CD8-positive, alpha-beta memory T cell (primary cell): ENCODE data around the gene CCT3. TPM values are rescaled to one million over a fixed set of nuclear protein-coding genes. Genes with fewer than 3 reads are reported as not detected.

Source experiments
- CTCF ChIA-PET: fragments of 350-600 bp; sonication (Branson Sonifier 250); formaldehyde crosslinking; loops from one replicate; lab custom pipeline; 2021; ENCODE audit warnings: antibody characterized with exemption; lab: Charles Lee
- POLR2A ChIA-PET: fragments of 350-600 bp; sonication (Branson Sonifier 250); formaldehyde crosslinking; loops from one replicate; lab custom pipeline; 2021; ENCODE audit warnings: antibody characterized with exemption; lab: Charles Lee
- DNase-seq, 5 donors: peaks; one replicate each; pipeline versions ENCODE4 v3.0.0 to v3.0.0-alpha.2; 2020 to 2022; ENCODE audit warnings: mixed read lengths in 1 of 5
- H3K27ac ChIP-seq: one replicate; pipeline ENCODE4 v1.7.0; 2013; ENCODE audit warnings: low read depth, mild to moderate bottlenecking, low read length, moderate library complexity
- H3K27me3 ChIP-seq: 2 replicates; pipeline ENCODE4 v1.7.0; 2013; ENCODE audit warnings: low read length, mild to moderate bottlenecking; ENCODE audit not compliant: insufficient read depth, poor library complexity, severe bottlenecking
- H3K36me3 ChIP-seq: 2 replicates; pipeline ENCODE4 v1.7.0; 2013; ENCODE audit warnings: mild to moderate bottlenecking, low read length, moderate library complexity; ENCODE audit not compliant: insufficient read depth
- H3K4me1 ChIP-seq: 2 replicates; pipeline ENCODE4 v1.7.0; 2013; ENCODE audit warnings: mild to moderate bottlenecking, low read length, moderate library complexity; ENCODE audit not compliant: insufficient read depth
- H3K4me3 ChIP-seq: 2 replicates; pipeline ENCODE4 v1.7.0; 2013; ENCODE audit warnings: mild to moderate bottlenecking, low read length
- H3K9me3 ChIP-seq: 2 replicates; pipeline ENCODE4 v1.7.0; 2013; ENCODE audit warnings: mild to moderate bottlenecking, low read length
- H3K27ac Mint-ChIP-seq, 8 donors: one replicate each; pipeline ENCODE4 v1.8.0; 2020 to 2021; ENCODE audit warnings: mixed read lengths in 8 of 8, mild to moderate bottlenecking in 6 of 8, inconsistent platforms in 3 of 8, moderate library complexity in 3 of 8
- H3K27me3 Mint-ChIP-seq, 2 donors: one replicate each; pipeline ENCODE4 v1.8.0; 2020 to 2021; ENCODE audit warnings: mixed read lengths in 2 of 2, mild to moderate bottlenecking in 1 of 2, moderate library complexity in 1 of 2
- H3K36me3 Mint-ChIP-seq, 3 donors: one replicate each; pipeline ENCODE4 v1.8.0; 2020 to 2021; ENCODE audit warnings: mixed read lengths in 3 of 3, inconsistent platforms in 1 of 3, mild to moderate bottlenecking in 1 of 3
- H3K4me1 Mint-ChIP-seq, 3 donors: one replicate each; pipeline ENCODE4 v1.8.0; 2020 to 2021; ENCODE audit warnings: mixed read lengths in 3 of 3, inconsistent platforms in 1 of 3, mild to moderate bottlenecking in 1 of 3
- H3K4me3 Mint-ChIP-seq, 7 donors: one replicate each; pipeline ENCODE4 v1.8.0; 2020 to 2021; ENCODE audit warnings: mixed read lengths in 7 of 7, mild to moderate bottlenecking in 6 of 7, moderate library complexity in 4 of 7, inconsistent platforms in 2 of 7
- H3K9me3 Mint-ChIP-seq, 5 donors: one replicate each; pipeline ENCODE4 v1.8.0; 2020 to 2022; ENCODE audit warnings: mixed read lengths in 5 of 5, mild to moderate bottlenecking in 3 of 5, moderate library complexity in 2 of 5, inconsistent platforms in 1 of 5
- polyA plus RNA-seq: library from polyadenylated mRNA; unstranded; fragments of 300-500 nt; fragmentation: Illumina TruSeq; gene quantifications from one replicate; pipeline ENCODE4 v1.2.3, GENCODE V29; 2021
- total RNA-seq, 2 experiments: library from RNA; stranded (reverse); gene quantifications; one replicate each; pipeline ENCODE4 v1.2.3, GENCODE V29; 2021

The CCT3 gene
- total and polyA plus RNA-seq, 3 experiments from 2014 or later: 199 to 528 (median 526) TPM

- ChIA-PET CTCF (no interaction called here), POLR2A (interaction anchor here (0.8 kb wide), 1 partner anchor 12 kb away, joined by 5 read pairs; the partner anchor contains the start of gene SMG5)
- Histone ChIP-seq H3K4me1 (no peaks in the 10 kb centered on the region), H3K27me3 (no peaks in the 10 kb centered on the region), H3K36me3 (peaks cover 65% of the 10 kb centered on the region), H3K27ac (no peak overlapping the region), H3K9me3 (no peaks in the 10 kb centered on the region), H3K4me3 (no peak overlapping the region)
- no peaks in the 10 kb centered on the region for H3K4me1 Mint-ChIP-seq
- H3K27ac Mint-ChIP-seq: peak overlapping the region in 1 of 8 donors; percentile 8
- peaks cover 10 to 89% (median 38%) of the 10 kb centered on the region in 3 donors for H3K36me3 Mint-ChIP-seq
- no peaks in the 10 kb centered on the region for H3K9me3 Mint-ChIP-seq
- H3K27me3 Mint-ChIP-seq: no peaks in the 10 kb centered on the region
- DNase-seq: no peak
- no peak overlapping the region for H3K4me3 Mint-ChIP-seq
These were observed 67.8 kb downstream of the CCT3 start for GRCh38 chr1:156270314-156270713.

- peaks cover 14 to 87% (median 35%) of the 10 kb centered on the region in 3 donors for H3K36me3 Mint-ChIP-seq
These were observed 69.8 kb downstream of the CCT3 start for GRCh38 chr1:156268336-156268735.

GRCh38 chr1:156266051-156266450 is 72.0 kb downstream of the CCT3 start:
- no peak overlapping the region for H3K4me3 Mint-ChIP-seq
- peaks cover 12 to 80% (median 31%) of the 10 kb centered on the region in 3 donors for H3K36me3 Mint-ChIP-seq
- H3K9me3 Mint-ChIP-seq: no peaks in the 10 kb centered on the region
- H3K27me3 Mint-ChIP-seq: no peaks in the 10 kb centered on the region
- CTCF ChIA-PET: no interaction called here
- POLR2A ChIA-PET: no interaction called here
- H3K27ac Mint-ChIP-seq: no peak overlapping the region
- no peak overlapping the region for H3K27ac ChIP-seq
- no peaks in the 10 kb centered on the region for H3K4me1 ChIP-seq
- no peaks in the 10 kb centered on the region for H3K9me3 ChIP-seq
- no peaks in the 10 kb centered on the region for H3K4me1 Mint-ChIP-seq
- peaks cover 50% of the 10 kb centered on the region for H3K36me3 ChIP-seq
- DNase-seq: no peak
- no peak overlapping the region for H3K4me3 ChIP-seq
- H3K27me3 ChIP-seq: no peaks in the 10 kb centered on the region

More at GRCh38 chr1:156268336-156268735, 69.8 kb downstream of the CCT3 start:
- peak overlapping the region in 1 of 8 donors; percentile 23 for H3K27ac Mint-ChIP-seq
- H3K9me3 Mint-ChIP-seq: no peaks in the 10 kb centered on the region
- H3K27me3 Mint-ChIP-seq: no peaks in the 10 kb centered on the region
- Histone ChIP-seq H3K4me1 (no peaks in the 10 kb centered on the region), H3K27me3 (no peaks in the 10 kb centered on the region), H3K36me3 (peaks cover 50% of the 10 kb centered on the region), H3K9me3 (no peaks in the 10 kb centered on the region), H3K4me3 (no peak overlapping the region), H3K27ac (no peak overlapping the region)
- ChIA-PET POLR2A (interaction anchor here (0.9 kb wide), 1 partner anchor 9 kb away, joined by 4 read pairs; no protein-coding TSS in a partner anchor), CTCF (no interaction called here)
- no peak overlapping the region for H3K4me3 Mint-ChIP-seq
- H3K4me1 Mint-ChIP-seq: no peaks in the 10 kb centered on the region
- no peak for DNase-seq

- H3K27ac Mint-ChIP-seq: peak overlapping the region in 2 of 8 donors; percentile 12 to 24
- no peak for DNase-seq
- Histone ChIP-seq H3K27ac (no peak overlapping the region), H3K4me3 (no peak overlapping the region), H3K4me1 (no peaks in the 10 kb centered on the region), H3K27me3 (no peaks in the 10 kb centered on the region), H3K9me3 (no peaks in the 10 kb centered on the region), H3K36me3 (peaks cover 69% of the 10 kb centered on the region)
- CTCF ChIA-PET: interaction anchor here (1.3 kb wide), 1 partner anchor 19 kb away, joined by 3 read pairs; the partner anchor contains the start of gene SMG5
- no peaks in the 10 kb centered on the region for H3K9me3 Mint-ChIP-seq
- H3K4me3 Mint-ChIP-seq: no peak overlapping the region
- H3K4me1 Mint-ChIP-seq: peaks cover 0 to 2% (median 0%) of the 10 kb centered on the region in 3 donors
- POLR2A ChIA-PET: no interaction called here
- peaks cover 18 to 88% (median 32%) of the 10 kb centered on the region in 3 donors for H3K36me3 Mint-ChIP-seq
- no peaks in the 10 kb centered on the region for H3K27me3 Mint-ChIP-seq
These were observed 74.8 kb downstream of the CCT3 start for GRCh38 chr1:156263288-156263655.

- Histone ChIP-seq H3K4me1 (no peaks in the 10 kb centered on the region), H3K9me3 (no peaks in the 10 kb centered on the region), H3K27me3 (no peaks in the 10 kb centered on the region), H3K27ac (no peak overlapping the region), H3K4me3 (no peak overlapping the region), H3K36me3 (peaks cover 73% of the 10 kb centered on the region)
- DNase-seq: no peak
- H3K36me3 Mint-ChIP-seq: peaks cover 18 to 88% (median 27%) of the 10 kb centered on the region in 3 donors
- no peaks in the 10 kb centered on the region for H3K9me3 Mint-ChIP-seq
- no peak overlapping the region for H3K4me3 Mint-ChIP-seq
- peaks cover 0 to 2% (median 0%) of the 10 kb centered on the region in 3 donors for H3K4me1 Mint-ChIP-seq
- POLR2A ChIA-PET: no interaction called here
- H3K27me3 Mint-ChIP-seq: no peaks in the 10 kb centered on the region
- CTCF ChIA-PET: interaction anchor here (1.3 kb wide), 1 partner anchor 20 kb away, joined by 3 read pairs; the partner anchor contains the start of gene SMG5
- H3K27ac Mint-ChIP-seq: peak overlapping the region in 5 of 8 donors; percentile 12 to 42 (median 24)
These were observed 75.4 kb downstream of the CCT3 start for GRCh38 chr1:156262461-156263287.

GRCh38 chr1:156260896-156261295 is 77.2 kb downstream of the CCT3 start:
- Mint-ChIP-seq H3K36me3 (peaks cover 18 to 88% (median 28%) of the 10 kb centered on the region in 3 donors), H3K27ac (peak overlapping the region in 5 of 8 donors; percentile 36 to 82 (median 76)), H3K4me1 (peaks cover 0 to 2% (median 0%) of the 10 kb centered on the region in 3 donors), H3K4me3 (no peak overlapping the region), H3K9me3 (no peaks in the 10 kb centered on the region), H3K27me3 (no peaks in the 10 kb centered on the region)
- Histone ChIP-seq H3K36me3 (peaks cover 67% of the 10 kb centered on the region), H3K4me3 (no peak overlapping the region), H3K27ac (no peak overlapping the region), H3K4me1 (no peaks in the 10 kb centered on the region), H3K9me3 (no peaks in the 10 kb centered on the region), H3K27me3 (no peaks in the 10 kb centered on the region)
- CTCF ChIA-PET: no interaction called here
- POLR2A ChIA-PET: no interaction called here
- DNase-seq: no peak

- H3K4me3 Mint-ChIP-seq: no peak overlapping the region
- Histone ChIP-seq H3K9me3 (no peaks in the 10 kb centered on the region), H3K27ac (no peak overlapping the region), H3K36me3 (peaks cover 61% of the 10 kb centered on the region), H3K4me3 (no peak overlapping the region), H3K27me3 (no peaks in the 10 kb centered on the region), H3K4me1 (no peaks in the 10 kb centered on the region)
- ChIA-PET POLR2A (interaction anchor here (1.0 kb wide), 1 partner anchor 8 kb away, joined by 4 read pairs; no protein-coding TSS in a partner anchor), CTCF (no interaction called here)
- H3K27me3 Mint-ChIP-seq: no peaks in the 10 kb centered on the region
- DNase-seq: no peak
- no peaks in the 10 kb centered on the region for H3K9me3 Mint-ChIP-seq
- H3K36me3 Mint-ChIP-seq: peaks cover 18 to 80% (median 24%) of the 10 kb centered on the region in 3 donors
- no peak overlapping the region for H3K27ac Mint-ChIP-seq
- H3K4me1 Mint-ChIP-seq: peaks cover 0 to 2% (median 0%) of the 10 kb centered on the region in 3 donors
These were observed 78.3 kb downstream of the CCT3 start for GRCh38 chr1:156259805-156260204.
